ENCODE measurements around the gene TRPT1. TPM values are rescaled to one million over a fixed set of nuclear protein-coding genes. Genes with fewer than 3 reads are reported as not detected.

The TRPT1 gene
- total RNA-seq, 1 donor from 2014 or later: 82.3 TPM

- Histone ChIP-seq H3K27me3 (ENCODE audit: low read depth) (no peaks in the 10 kb centered on the region), H3K9me3 (replicated peaks) (no peaks in the 10 kb centered on the region), H3K4me1 (peaks cover 8% of the 10 kb centered on the region), H3K27ac (replicated peaks) (no peak overlapping the region), H3K4me3 (no peak overlapping the region), H3K36me3 (peaks cover 99% of the 10 kb centered on the region)
- DNase-seq: no peak
- TF ChIP-seq CTCF (IDR thresholded peaks at IDR 0.05; ENCODE audit: borderline replicate concordance): no peak
- intact Hi-C loops (cut with micrococcal nuclease): no loop called here
Observed at GRCh38 chr11:64198511-64198910, 27.5 kb downstream of the TRPT1 start.

- no peak for TF ChIP-seq CTCF (IDR thresholded peaks at IDR 0.05; ENCODE audit: borderline replicate concordance)
- Histone ChIP-seq H3K4me1 (no peaks in the 10 kb centered on the region), H3K36me3 (peaks cover 93% of the 10 kb centered on the region), H3K9me3 (replicated peaks) (no peaks in the 10 kb centered on the region), H3K4me3 (no peak overlapping the region), H3K27me3 (ENCODE audit: low read depth) (no peaks in the 10 kb centered on the region), H3K27ac (replicated peaks) (no peak overlapping the region)
- intact Hi-C loops (cut with micrococcal nuclease): no loop called here
- DNase-seq: no peak
Observed at GRCh38 chr11:64196626-64197025, 29.4 kb downstream of the TRPT1 start.

- DNase-seq: no peak
- no peak for TF ChIP-seq CTCF (IDR thresholded peaks at IDR 0.05; ENCODE audit: borderline replicate concordance)
- intact Hi-C loops (cut with micrococcal nuclease): no loop called here
- Histone ChIP-seq H3K4me1 (peaks cover 4% of the 10 kb centered on the region), H3K36me3 (peaks cover 61% of the 10 kb centered on the region), H3K27ac (replicated peaks) (no peak overlapping the region), H3K9me3 (replicated peaks) (no peaks in the 10 kb centered on the region), H3K27me3 (ENCODE audit: low read depth) (no peaks in the 10 kb centered on the region), H3K4me3 (no peak overlapping the region)
Observed at GRCh38 chr11:64192434-64192833, 33.6 kb downstream of the TRPT1 start.

GRCh38 chr11:64186492-64187165 lies 39.4 kb downstream of the TRPT1 start:
- Histone ChIP-seq H3K9me3 (replicated peaks) (no peaks in the 10 kb centered on the region), H3K27me3 (ENCODE audit: low read depth) (no peaks in the 10 kb centered on the region), H3K4me1 (peaks cover 42% of the 10 kb centered on the region), H3K36me3 (peaks cover 10% of the 10 kb centered on the region), H3K4me3 (no peak overlapping the region), H3K27ac (replicated peaks) (no peak overlapping the region)
- intact Hi-C loops (cut with micrococcal nuclease): no loop called here
- TF ChIP-seq CTCF (IDR thresholded peaks at IDR 0.05; ENCODE audit: borderline replicate concordance): no peak
- DNase-seq: no peak

- Histone ChIP-seq H3K36me3 (peaks cover 10% of the 10 kb centered on the region), H3K4me3 (peak within 1 kb of the TSS; percentile 82), H3K4me1 (peaks cover 46% of the 10 kb centered on the region), H3K27me3 (ENCODE audit: low read depth) (no peaks in the 10 kb centered on the region), H3K9me3 (replicated peaks) (no peaks in the 10 kb centered on the region), H3K27ac (replicated peaks) (peak within 1 kb of the TSS; percentile 98)
- DNase-seq: peak; percentile 99
- intact Hi-C loops (cut with micrococcal nuclease): no loop called here
- TF ChIP-seq CTCF (IDR thresholded peaks at IDR 0.05; ENCODE audit: borderline replicate concordance): peak; percentile 44
Observed at GRCh38 chr11:64185693-64186491, 40.1 kb downstream of the TRPT1 start, which contains the start of gene STIP1. STIP1 (plus strand) TSS chr11:64186171; CDS start chr11:64186262, 91 bp downstream.
